SU-DHL-6 (cell line): ENCODE results near the gene HRG.

ENCODE experiments used
- H2AFZ ChIP-seq: fragments of 200-600 bp; sonication (generic); 2 replicates; pipeline ENCODE4 v1.6.1; 2014; ENCODE audit warnings: low read depth, mild to moderate bottlenecking, moderate library complexity, mixed read lengths, antibody characterized with exemption, low read length; ENCODE audit not compliant: severe bottlenecking
- H3F3A ChIP-seq: fragments of 200-600 bp; shearing (Covaris generic); 2 replicates; pipeline ENCODE4 v1.6.0; 2016; ENCODE audit warnings: antibody characterized with exemption, mild to moderate bottlenecking; ENCODE audit not compliant: insufficient read depth
- H3K27ac ChIP-seq: fragments of 200-600 bp; sonication (generic); 2 replicates; pipeline ENCODE4 v1.5.1; 2016; ENCODE audit warnings: low read depth, mild to moderate bottlenecking, low read length, moderate library complexity, mixed read lengths
- H3K27me3 ChIP-seq: fragments of 200-600 bp; sonication (generic), shearing (Covaris generic); 2 replicates; pipeline ENCODE4 v1.6.0; 2014; ENCODE audit warnings: mild to moderate bottlenecking, low read length
- H3K36me3 ChIP-seq: fragments of 200-600 bp; sonication (generic); 2 replicates; pipeline ENCODE4 v1.6.1; 2014; ENCODE audit warnings: mild to moderate bottlenecking, low read length, mixed read lengths
- H3K4me2 ChIP-seq: fragments of 300-600, 200-600 bp; shearing (Covaris generic), sonication (generic); 2 replicates; pipeline ENCODE4 v1.6.0; 2014; ENCODE audit warnings: low read length, low read depth, mild to moderate bottlenecking; ENCODE audit not compliant: poor library complexity, severe bottlenecking
- H3K4me3 ChIP-seq: fragments of 200-600 bp; sonication (generic); 2 replicates; pipeline ENCODE4 v1.5.1; 2014; ENCODE audit warnings: antibody characterized with exemption, low read length, mild to moderate bottlenecking, mixed read lengths; ENCODE audit not compliant: insufficient read depth, poor library complexity, severe bottlenecking
- H3K79me2 ChIP-seq: fragments of 200-600 bp; sonication (generic); 2 replicates; pipeline ENCODE4 v1.6.1; 2014; ENCODE audit warnings: mild to moderate bottlenecking, low read length, moderate library complexity; ENCODE audit not compliant: insufficient read depth
- H3K9ac ChIP-seq: fragments of 200-600 bp; sonication (generic); 2 replicates; pipeline ENCODE4 v1.7.0; 2014; ENCODE audit warnings: mild to moderate bottlenecking, low read length
- H3K9me2 ChIP-seq: fragments of 200-600 bp; sonication (generic); replicated peaks from 2 replicates; pipeline ENCODE4 v1.6.1; 2014; ENCODE audit warnings: low read length; ENCODE audit not compliant: insufficient read depth
- H3K9me3 ChIP-seq: fragments of 200-600 bp; sonication (generic); 2 replicates; pipeline ENCODE4 v1.6.1; 2014; ENCODE audit warnings: low read length, mixed read lengths; ENCODE audit not compliant: insufficient read depth
- H4K20me1 ChIP-seq: fragments of 200-600 bp; sonication (generic); 2 replicates; pipeline ENCODE4 v1.6.1; 2014; ENCODE audit warnings: low read depth, mild to moderate bottlenecking, antibody characterized with exemption, low read length, moderate library complexity, mixed read lengths
- CTCF ChIP-seq: fragments of 200-600 bp; sonication (generic); IDR thresholded peaks from one replicate; pipeline ENCODE4 v1.5.1; 2017; ENCODE audit warnings: antibody characterized with exemption, mild to moderate bottlenecking, low read length, moderate library complexity; ENCODE audit not compliant: insufficient read depth, poor library complexity, severe bottlenecking
- EZH2phosphoT487 ChIP-seq: fragments of 200-600 bp; sonication (generic), shearing (Covaris generic); conservative IDR thresholded peaks from 2 replicates; pipeline ENCODE4 v1.6.1; 2018; ENCODE audit warnings: mild to moderate bottlenecking, antibody characterized with exemption, low read length, moderate library complexity, mixed read lengths

HRG gene

GRCh38 chr3:186625600-186626042 is 40.2 kb upstream of the HRG start:
- no peak overlapping the region for H2AFZ ChIP-seq
- H3K4me3 ChIP-seq, result no peak overlapping the region
- no peaks in the 10 kb centered on the region for H3K36me3 ChIP-seq
- no peak overlapping the region for H3K4me2 ChIP-seq
- no peak overlapping the region for H3K9ac ChIP-seq
- no peaks in the 10 kb centered on the region for H3K9me2 ChIP-seq
- H3K9me3 ChIP-seq, result no peaks in the 10 kb centered on the region
- TF ChIP-seq EZH2phosphoT487 (no peak), CTCF (no peak)
- no peaks in the 10 kb centered on the region for H3K27me3 ChIP-seq
- H3F3A ChIP-seq, result no peaks in the 10 kb centered on the region
- H3K79me2 ChIP-seq, result no peaks in the 10 kb centered on the region
- no peak overlapping the region for H3K27ac ChIP-seq
- no peaks in the 10 kb centered on the region for H4K20me1 ChIP-seq

GRCh38 chr3:186626254-186626847 is 39.5 kb upstream of the HRG start:
- Histone ChIP-seq H3K27ac (no peak overlapping the region), H3F3A (no peaks in the 10 kb centered on the region), H3K36me3 (no peaks in the 10 kb centered on the region), H3K4me3 (no peak overlapping the region), H3K9me2 (no peaks in the 10 kb centered on the region), H3K79me2 (no peaks in the 10 kb centered on the region), H3K9me3 (no peaks in the 10 kb centered on the region), H2AFZ (no peak overlapping the region), H3K27me3 (no peaks in the 10 kb centered on the region), H4K20me1 (no peaks in the 10 kb centered on the region), H3K4me2 (no peak overlapping the region), H3K9ac (no peak overlapping the region)
- TF ChIP-seq CTCF, result no peak
- no peak for TF ChIP-seq EZH2phosphoT487

- no peaks in the 10 kb centered on the region for H4K20me1 ChIP-seq
- no peak for TF ChIP-seq EZH2phosphoT487
- TF ChIP-seq CTCF, result no peak
- H3K4me2 ChIP-seq, result no peak overlapping the region
- no peaks in the 10 kb centered on the region for H3K36me3 ChIP-seq
- no peaks in the 10 kb centered on the region for H3K27me3 ChIP-seq
- no peaks in the 10 kb centered on the region for H3F3A ChIP-seq
- no peaks in the 10 kb centered on the region for H3K9me3 ChIP-seq
- no peak overlapping the region for H3K27ac ChIP-seq
- H3K4me3 ChIP-seq, result no peak overlapping the region
- H3K79me2 ChIP-seq, result no peaks in the 10 kb centered on the region
- H2AFZ ChIP-seq, result no peak overlapping the region
- no peak overlapping the region for H3K9ac ChIP-seq
- no peaks in the 10 kb centered on the region for H3K9me2 ChIP-seq
Observed at GRCh38 chr3:186627852-186628414, 37.9 kb upstream of the HRG start.
